ENCODE measurements around the gene LRRC27.

Gene LRRC27

GRCh38 chr10:132417957-132418441, 86.0 kb downstream of the LRRC27 start:
- DNase-seq = no peak

DNA sequence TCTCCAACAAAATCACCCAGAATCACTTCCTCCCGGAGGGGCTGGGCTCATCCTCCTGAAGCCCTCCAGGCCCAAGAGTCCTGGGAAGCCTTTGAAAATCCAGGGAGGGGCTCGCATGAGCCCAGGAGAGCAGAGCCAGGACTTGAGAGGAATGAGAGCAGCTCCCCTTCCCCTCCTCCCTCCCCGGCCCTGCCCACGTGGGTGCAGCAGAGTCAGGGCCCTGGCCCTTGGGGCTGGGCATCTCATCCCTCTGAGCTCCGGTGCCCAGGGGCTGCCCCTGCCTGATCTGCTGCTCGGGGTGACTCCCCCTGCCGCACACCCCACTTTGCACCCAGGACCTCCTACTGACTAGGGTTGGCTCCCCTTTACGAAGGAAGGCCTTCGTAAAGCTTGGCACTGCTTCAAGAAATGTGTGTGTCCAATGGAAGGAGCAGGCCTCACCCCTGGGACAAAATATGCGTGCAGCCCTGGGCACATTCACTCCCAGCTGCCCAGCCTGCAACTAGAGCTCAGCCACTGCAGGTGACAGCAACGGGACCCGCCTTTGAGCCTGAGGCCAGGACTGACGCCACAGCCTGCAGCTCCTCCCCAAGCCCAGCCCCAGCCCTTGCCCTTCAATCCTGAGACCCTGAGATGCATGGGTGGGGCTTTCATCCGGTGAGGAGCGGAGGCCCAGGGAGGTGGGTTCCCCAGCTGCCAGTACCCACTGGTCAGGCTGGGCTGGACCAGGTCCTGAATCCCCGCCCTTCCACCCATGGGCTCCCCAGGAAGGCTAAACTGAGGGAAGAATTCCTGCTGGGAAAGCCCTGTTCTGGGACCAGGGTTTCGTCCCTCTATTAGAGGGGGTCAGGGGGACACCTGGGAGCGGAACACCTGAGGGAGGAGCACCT, 86.8 kb downstream of the LRRC27 start:
- DNase-seq = no peak

- no peak for DNase-seq
Measured at GRCh38 chr10:132419538-132420468, 87.8 kb downstream of the LRRC27 start.

- DNase-seq = peak; percentile 60
Measured at GRCh38 chr10:132420469-132420980, 88.5 kb downstream of the LRRC27 start.

GRCh38 chr10:132420981-132421846, 89.2 kb downstream of the LRRC27 start:
- DNase-seq = peak; percentile 70

- DNase-seq = no peak
Measured at GRCh38 chr10:132421847-132422751, 90.1 kb downstream of the LRRC27 start.

GRCh38 chr10:132422903-132423825, 91.2 kb downstream of the LRRC27 start:
- DNase-seq = peak; percentile 67

DNA sequence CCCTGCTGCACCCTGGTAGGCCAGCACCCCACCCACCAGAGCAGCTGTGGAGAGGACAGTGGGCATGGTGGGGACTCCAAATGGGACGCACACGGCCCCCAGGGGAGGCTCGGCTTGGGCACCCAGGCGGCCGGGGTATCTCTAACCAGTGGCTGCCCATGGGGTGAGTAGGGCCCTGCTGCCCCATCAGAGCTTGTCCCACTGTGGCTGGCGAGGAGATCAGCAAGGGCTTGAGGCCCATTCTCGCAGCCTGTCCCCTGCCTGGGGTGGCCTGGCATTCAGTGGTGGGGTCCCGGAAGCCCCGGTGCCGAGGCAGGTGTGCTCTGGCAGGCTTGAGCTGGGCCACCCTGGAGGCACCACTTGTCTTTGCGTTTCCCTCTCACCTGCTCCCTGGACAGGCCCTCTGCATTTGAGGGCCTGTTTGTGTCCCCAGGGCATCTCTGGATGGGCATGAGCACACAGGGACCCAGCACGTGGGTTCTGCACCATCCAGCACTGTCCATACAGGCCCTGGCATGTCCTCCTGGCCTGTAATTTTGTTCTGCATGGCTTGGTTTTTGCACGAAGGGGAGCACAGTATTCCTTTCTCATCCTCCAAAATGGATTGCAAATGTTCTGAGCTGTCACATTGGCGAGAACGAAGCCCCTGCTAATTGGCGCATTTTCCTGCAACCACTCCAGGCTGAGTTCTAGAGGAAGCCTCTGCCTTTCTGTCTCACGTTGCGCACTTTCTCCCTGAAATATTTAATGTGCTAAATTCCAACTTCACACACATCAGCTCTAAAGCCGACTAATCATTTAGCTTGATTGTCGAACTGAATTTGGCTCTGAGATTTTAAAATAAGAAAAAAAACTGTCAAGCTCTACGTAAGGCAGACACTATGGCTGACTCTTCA, 92.2 kb downstream of the LRRC27 start:
- no peak for DNase-seq

- DNase-seq = no peak
Measured at GRCh38 chr10:132425029-132425756, 93.2 kb downstream of the LRRC27 start.

- no peak for DNase-seq
Measured at GRCh38 chr10:132425757-132426155, 93.8 kb downstream of the LRRC27 start.

GRCh38 chr10:132427006-132427771, 95.2 kb downstream of the LRRC27 start:
- DNase-seq = no peak

- no peak for DNase-seq
Measured at GRCh38 chr10:132427939-132428367, 96.0 kb downstream of the LRRC27 start.

DNA sequence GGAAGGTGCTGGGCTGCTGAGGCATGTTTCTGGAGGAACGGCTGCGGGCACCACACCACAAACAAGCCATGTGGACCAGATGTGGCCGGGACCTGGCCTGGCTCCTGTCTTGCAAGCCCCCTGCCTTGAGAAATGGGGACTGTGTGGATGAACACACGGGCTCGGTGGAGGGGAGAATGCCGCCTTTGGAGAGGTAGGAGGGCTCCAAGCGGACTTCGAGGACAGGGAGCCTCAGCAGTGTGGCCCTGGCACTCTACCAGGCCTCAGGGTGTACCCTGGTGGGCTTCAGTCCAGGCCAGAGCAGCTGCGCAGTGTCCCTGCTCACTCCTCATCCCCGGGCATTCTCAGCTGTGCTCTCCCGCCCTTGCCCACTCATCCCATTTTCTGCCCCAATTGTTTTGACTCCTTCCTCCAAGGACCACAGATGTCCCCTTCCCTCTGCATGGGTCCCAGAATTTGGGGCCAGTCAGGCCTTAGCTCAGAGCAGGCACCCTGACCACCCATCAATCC, 96.5 kb downstream of the LRRC27 start:
- no peak for DNase-seq
